HepG2 (cell line): Measurements from ENCODE around the gene PRKAR1B. TPM values are rescaled to one million over a fixed set of nuclear protein-coding genes. Genes with fewer than 3 reads are reported as not detected.

Experiments
- ATAC-seq: fragments of 200-7000 bp; cut with Tn5 transposase; 3 replicates; pipeline ENCODE4 v1.9.1; 2020; ENCODE audit warnings: mild to moderate bottlenecking, moderate library complexity
- BruUV-seq: library from RNA; stranded (reverse); fragments of 400-500 nt; replicated peaks from 2 replicates; lab custom pipeline; 2021; lab: Mats Ljungman, UMichigan
- CTCF ChIA-PET: fragments of 300-600 bp; formaldehyde crosslinking; extraction: SDS; loops from one replicate; lab custom pipeline; 2021; ENCODE audit warnings: low total read pairs, inconsistent platforms, low intra/inter-chr PET ratio; lab: Yijun Ruan, JAX
- POLR2A ChIA-PET: fragments of 350-600 bp; sonication (Branson Sonifier 250); formaldehyde crosslinking; loops from one replicate; lab custom pipeline; 2020; ENCODE audit warnings: antibody characterized with exemption, inconsistent platforms; lab: Yijun Ruan, JAX
- DNase-seq: peaks from one replicate; pipeline ENCODE4 v3.0.0-alpha.2; 2015; ENCODE audit warnings: low spot score
- FAIRE-seq: peaks from 3 replicates; lab custom pipeline; 2011; peaks lifted over from hg19 to GRCh38; lab: Jason Lieb, UNC
- H2AFZ ChIP-seq: one replicate; pipeline ENCODE4 v1.6.1; 2011; ENCODE audit warnings: low read length, inconsistent platforms
- H3K27ac ChIP-seq: fragments of 300-600 bp; 3 replicates; pipeline ENCODE4 v1.8.0; 2011; ENCODE audit warnings: mixed run types, mild to moderate bottlenecking, mixed read lengths, low read length, inconsistent platforms; ENCODE audit not compliant: insufficient read depth; ENCODE audit errors: extremely low read length
- H3K27me3 ChIP-seq, 2 experiments: fragments of 200-600 bp in 1 of 2; 2 replicates in 1 of 2; 3 replicates in 1 of 2; pipeline versions ENCODE4 v1.6.0 to v1.8.0; 2011; ENCODE audit warnings: low read length in 2 of 2, mild to moderate bottlenecking in 2 of 2, moderate library complexity in 2 of 2, inconsistent platforms in 1 of 2; ENCODE audit not compliant: insufficient read depth in 2 of 2, control insufficient read depth in 1 of 2
- H3K36me3 ChIP-seq, 2 experiments: fragments of 200-600 bp in 1 of 2; replicated peaks in 1 of 2; 2 replicates in 1 of 2; 3 replicates in 1 of 2; pipeline versions ENCODE4 v1.5.1 to v1.8.0; 2011; ENCODE audit warnings: low read length in 2 of 2, inconsistent platforms in 1 of 2; ENCODE audit not compliant: insufficient read depth in 2 of 2, control insufficient read depth in 1 of 2
- H3K4me1 ChIP-seq: 2 replicates; pipeline ENCODE4 v1.5.1; 2012; ENCODE audit warnings: low read length, inconsistent platforms; ENCODE audit not compliant: insufficient read depth
- H3K4me2 ChIP-seq: 2 replicates; pipeline ENCODE4 v1.6.0; 2011; ENCODE audit warnings: low read depth, low read length, inconsistent platforms
- H3K4me3 ChIP-seq, 3 experiments: fragments of 200-600 bp in 1 of 3; sonication (generic), shearing (Covaris generic) in 1 of 3; replicated peaks in 1 of 3; 2 replicates each; pipeline ENCODE4 v1.5.1; 2011 to 2016; ENCODE audit warnings: low read length in 3 of 3, inconsistent platforms in 2 of 3, low read depth in 2 of 3, mild to moderate bottlenecking in 2 of 3, control low read depth in 1 of 3, mixed read lengths in 1 of 3; ENCODE audit not compliant: insufficient read depth in 1 of 3
- H3K79me2 ChIP-seq: one replicate; pipeline ENCODE4 v1.6.1; 2011; ENCODE audit warnings: low read length, inconsistent platforms; ENCODE audit not compliant: insufficient read depth
- H3K9ac ChIP-seq: 2 replicates; pipeline ENCODE4 v1.6.0; 2011; ENCODE audit warnings: mild to moderate bottlenecking, low read depth, low read length, inconsistent platforms; ENCODE audit not compliant: insufficient read depth
- H3K9me3 ChIP-seq: 2 replicates; pipeline ENCODE4 v1.5.1; 2012; ENCODE audit warnings: mild to moderate bottlenecking, low read length
- H4K20me1 ChIP-seq: 2 replicates; pipeline ENCODE4 v1.6.0; 2011; ENCODE audit warnings: inconsistent platforms, mild to moderate bottlenecking, low read length, moderate library complexity; ENCODE audit not compliant: insufficient read depth
- ELF4 ChIP-seq: sonication (generic); formaldehyde crosslinking; IDR thresholded peaks from 2 replicates; pipeline ENCODE4 v1.5.0; 2020; ENCODE audit warnings: missing genetic modification reagents, mild to moderate bottlenecking, moderate library complexity, borderline replicate concordance
- ZBTB33 ChIP-seq: sonication (generic); formaldehyde crosslinking; IDR thresholded peaks from 2 replicates; pipeline ENCODE4 v1.4.0; 2020; ENCODE audit warnings: missing genetic modification reagents
- ZNF121 ChIP-seq: sonication (generic); formaldehyde crosslinking; IDR thresholded peaks from 2 replicates; pipeline ENCODE4 v1.5.0; 2020; ENCODE audit warnings: mild to moderate bottlenecking, missing genetic modification reagents
- ZNF138 ChIP-seq: sonication (generic); formaldehyde crosslinking; IDR thresholded peaks from 2 replicates; pipeline ENCODE4 v1.5.0; 2020; ENCODE audit warnings: mild to moderate bottlenecking, low read depth, missing genetic modification reagents
- ZNF646 ChIP-seq: sonication (generic); formaldehyde crosslinking; IDR thresholded peaks from 2 replicates; pipeline ENCODE4 v1.9.0; 2021; ENCODE audit warnings: mild to moderate bottlenecking, missing genetic modification reagents
- WGBS: methylation state at CpG from one replicate; pipeline ENCODE4 v1.1.6; 2017; ENCODE audit warnings: low lambda C conversion rate; 5-methylcytosine and 5-hydroxymethylcytosine counted together
- in situ Hi-C: cut with HindIII; loops from 2 replicates; pipeline ENCODE4 v1.10.0; 2017; ENCODE audit warnings: low pct_unique_long_range_greater_than_20kb; ENCODE audit not compliant: extremely low pct_ligation_motif_present
- intact Hi-C: fragments of 100-400 bp; cut with micrococcal nuclease; formaldehyde crosslinking; loops from one replicate; pipeline ENCODE4 v1.10.0; 2022; ENCODE audit not compliant: unreplicated experiment
- polyA plus RNA-seq, 8 experiments: library from polyadenylated mRNA; depleted of rRNA in 3 of 8; stranded (reverse) in 7 of 8; unstranded in 1 of 8; fragments of >200 nt; fragmentation: Illumina TruSeq in 4 of 8; extraction: Trizol in 4 of 8; gene quantifications; 2 replicates each; pipeline versions ENCODE4 v1.2.1 to v1.2.3, GENCODE V29; 2011 to 2016; ENCODE audit warnings: low read depth in 4 of 8, missing spikeins in 1 of 8, mixed read lengths in 1 of 8; ENCODE audit not compliant: insufficient read depth in 1 of 8
- total RNA-seq, 5 experiments: library from RNA; depleted of rRNA; stranded (reverse); fragments of >200 nt; fragmentation: Illumina TruSeq; extraction: Trizol; gene quantifications; 2 replicates each; pipeline ENCODE4 v1.2.3, GENCODE V29; 2016; ENCODE audit warnings: low read depth in 1 of 5

The PRKAR1B gene
- total and polyA plus RNA-seq, 2 of the 13 experiments (the other 11 are each of a cell fraction or from before 2014, with no cell fraction given), result 7.9 to 28.2 TPM

- no peak for ATAC-seq
These were observed 76.6 kb downstream of the PRKAR1B start for GRCh38 chr7:650339-651031.

More at GRCh38 chr7:650339-651031, 76.6 kb downstream of the PRKAR1B start:
- in situ Hi-C loops (no loop called here), intact Hi-C loops (no loop called here)
- DNase-seq (no peak), FAIRE-seq (no peak)
- H2AFZ ChIP-seq, result no peak overlapping the region
- H3K4me1 ChIP-seq, result no peaks in the 10 kb centered on the region
- no peaks in the 10 kb centered on the region for H3K9me3 ChIP-seq
- no peak overlapping the region for H3K4me3 ChIP-seq
- no peak overlapping the region for H3K4me2 ChIP-seq
- H4K20me1 ChIP-seq, result no peaks in the 10 kb centered on the region
- no peak overlapping the region for H3K9ac ChIP-seq
- no peaks in the 10 kb centered on the region for H3K36me3 ChIP-seq
- H3K27me3 ChIP-seq, result no peaks in the 10 kb centered on the region
- ChIA-PET CTCF (no interaction called here), POLR2A (no interaction called here)
- peaks cover 4% of the 10 kb centered on the region for H3K79me2 ChIP-seq
- BruUV-seq, result no TSS peak
- 100% methylated on average over 11 of the region's 22 CpGs for WGBS
- no peak overlapping the region for H3K27ac ChIP-seq
- TF ChIP-seq ELF4 (CRISPR knock-in tag), result no peak
- TF ChIP-seq ZNF121 (CRISPR knock-in tag), result no peak
- TF ChIP-seq ZNF646 (CRISPR knock-in tag), result no peak
- no peak for TF ChIP-seq ZNF138 (CRISPR knock-in tag)
- TF ChIP-seq ZBTB33 (CRISPR knock-in tag), result peak; percentile 51; the same call in 1 of the 2 replicates
